Breast epithelium (tissue), 3 donors: ENCODE data around the gene HAND1.

Source experiments
- CTCF ChIP-seq, 3 donors: fragments of 450-650 bp; IDR thresholded peaks; one replicate each; pipeline ENCODE4 v1.5.1; 2016 to 2017; ENCODE audit warnings: antibody characterized with exemption in 3 of 3, mild to moderate bottlenecking in 3 of 3, moderate library complexity in 3 of 3
- POLR2A ChIP-seq: fragments of 450-650 bp; IDR thresholded peaks from one replicate; pipeline ENCODE4 v1.6.1; 2016; ENCODE audit warnings: antibody characterized with exemption, mild to moderate bottlenecking, moderate library complexity

GRCh38 chr5:154524181-154524580 is 46.2 kb upstream of the HAND1 start:
- TF ChIP-seq CTCF (IDR thresholded peaks at IDR 0.05) (no peak), POLR2A (no peak)
